SW 1271 (cell line): ENCODE results near the gene FAM193B.
A peak's percentile ranks its signal among the peaks of the same experiment; 100 is the strongest.

Experiments
- DNase-seq, 2 experiments: peaks; one replicate each; lab custom pipeline; 2025; lab: John Stamatoyannopoulos, UW

FAM193B gene

GRCh38 chr5:177470759-177471536 lies 83.4 kb downstream of the FAM193B start:
- DNase-seq: peak in 1 of 2 experiments; percentile 37
